CD8-positive, alpha-beta memory T cell (primary cell): ENCODE data around the gene LIN52. TPM values are rescaled to one million over a fixed set of nuclear protein-coding genes. Genes with fewer than 3 reads are reported as not detected.

Experiments used
- CTCF ChIA-PET: fragments of 350-600 bp; sonication (Branson Sonifier 250); formaldehyde crosslinking; loops from one replicate; lab custom pipeline; 2021; ENCODE audit warnings: antibody characterized with exemption; lab: Charles Lee
- POLR2A ChIA-PET: fragments of 350-600 bp; sonication (Branson Sonifier 250); formaldehyde crosslinking; loops from one replicate; lab custom pipeline; 2021; ENCODE audit warnings: antibody characterized with exemption; lab: Charles Lee
- DNase-seq, 5 donors: peaks; one replicate each; pipeline versions ENCODE4 v3.0.0 to v3.0.0-alpha.2; 2020 to 2022; ENCODE audit warnings: mixed read lengths in 1 of 5
- H3K27ac ChIP-seq: one replicate; pipeline ENCODE4 v1.7.0; 2013; ENCODE audit warnings: low read depth, mild to moderate bottlenecking, low read length, moderate library complexity
- H3K27me3 ChIP-seq: 2 replicates; pipeline ENCODE4 v1.7.0; 2013; ENCODE audit warnings: low read length, mild to moderate bottlenecking; ENCODE audit not compliant: insufficient read depth, poor library complexity, severe bottlenecking
- H3K36me3 ChIP-seq: 2 replicates; pipeline ENCODE4 v1.7.0; 2013; ENCODE audit warnings: mild to moderate bottlenecking, low read length, moderate library complexity; ENCODE audit not compliant: insufficient read depth
- H3K4me1 ChIP-seq: 2 replicates; pipeline ENCODE4 v1.7.0; 2013; ENCODE audit warnings: mild to moderate bottlenecking, low read length, moderate library complexity; ENCODE audit not compliant: insufficient read depth
- H3K4me3 ChIP-seq: 2 replicates; pipeline ENCODE4 v1.7.0; 2013; ENCODE audit warnings: mild to moderate bottlenecking, low read length
- H3K9me3 ChIP-seq: 2 replicates; pipeline ENCODE4 v1.7.0; 2013; ENCODE audit warnings: mild to moderate bottlenecking, low read length
- H3K27ac Mint-ChIP-seq, 8 donors: one replicate each; pipeline ENCODE4 v1.8.0; 2020 to 2021; ENCODE audit warnings: mixed read lengths in 8 of 8, mild to moderate bottlenecking in 6 of 8, inconsistent platforms in 3 of 8, moderate library complexity in 3 of 8
- H3K27me3 Mint-ChIP-seq, 2 donors: one replicate each; pipeline ENCODE4 v1.8.0; 2020 to 2021; ENCODE audit warnings: mixed read lengths in 2 of 2, mild to moderate bottlenecking in 1 of 2, moderate library complexity in 1 of 2
- H3K36me3 Mint-ChIP-seq, 3 donors: one replicate each; pipeline ENCODE4 v1.8.0; 2020 to 2021; ENCODE audit warnings: mixed read lengths in 3 of 3, inconsistent platforms in 1 of 3, mild to moderate bottlenecking in 1 of 3
- H3K4me1 Mint-ChIP-seq, 3 donors: one replicate each; pipeline ENCODE4 v1.8.0; 2020 to 2021; ENCODE audit warnings: mixed read lengths in 3 of 3, inconsistent platforms in 1 of 3, mild to moderate bottlenecking in 1 of 3
- H3K4me3 Mint-ChIP-seq, 7 donors: one replicate each; pipeline ENCODE4 v1.8.0; 2020 to 2021; ENCODE audit warnings: mixed read lengths in 7 of 7, mild to moderate bottlenecking in 6 of 7, moderate library complexity in 4 of 7, inconsistent platforms in 2 of 7
- H3K9me3 Mint-ChIP-seq, 5 donors: one replicate each; pipeline ENCODE4 v1.8.0; 2020 to 2022; ENCODE audit warnings: mixed read lengths in 5 of 5, mild to moderate bottlenecking in 3 of 5, moderate library complexity in 2 of 5, inconsistent platforms in 1 of 5
- polyA plus RNA-seq: library from polyadenylated mRNA; unstranded; fragments of 300-500 nt; fragmentation: Illumina TruSeq; gene quantifications from one replicate; pipeline ENCODE4 v1.2.3, GENCODE V29; 2021
- total RNA-seq, 2 experiments: library from RNA; stranded (reverse); gene quantifications; one replicate each; pipeline ENCODE4 v1.2.3, GENCODE V29; 2021

The LIN52 gene
- total and polyA plus RNA-seq, 3 experiments from 2014 or later, result 13.9 to 19.3 (median 17.7) TPM

DNA sequence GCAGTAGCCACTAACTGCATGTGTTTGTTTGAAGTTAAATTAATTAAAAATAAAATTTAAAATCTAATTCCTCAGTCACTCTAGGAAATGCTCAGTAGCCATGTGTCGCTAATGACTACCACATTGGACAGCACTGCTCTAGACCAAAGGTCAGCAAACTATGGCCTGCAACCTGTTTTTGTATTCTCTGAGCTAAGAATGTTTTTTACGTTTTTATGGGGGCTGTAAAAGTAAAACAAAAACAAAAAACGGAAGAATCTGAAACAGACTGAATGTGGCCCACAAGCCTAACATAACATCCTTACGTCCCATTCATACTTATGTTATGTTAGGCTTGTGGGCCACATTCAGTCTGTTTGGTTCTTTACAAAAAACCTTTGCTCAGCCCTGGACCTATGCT, 57.8 kb downstream of the LIN52 start:
- Histone ChIP-seq H3K27ac (no peak overlapping the region), H3K27me3 (no peaks in the 10 kb centered on the region), H3K4me3 (no peak overlapping the region), H3K9me3 (no peaks in the 10 kb centered on the region), H3K36me3 (no peaks in the 10 kb centered on the region), H3K4me1 (no peaks in the 10 kb centered on the region)
- ChIA-PET POLR2A (no interaction called here), CTCF (no interaction called here)
- Mint-ChIP-seq H3K27me3 (no peaks in the 10 kb centered on the region), H3K4me1 (peaks cover 8 to 14% (median 10%) of the 10 kb centered on the region in 3 donors), H3K27ac (no peak overlapping the region), H3K4me3 (no peak overlapping the region), H3K36me3 (peaks cover 4 to 13% (median 8%) of the 10 kb centered on the region in 3 donors), H3K9me3 (no peaks in the 10 kb centered on the region)
- no peak for DNase-seq

DNA sequence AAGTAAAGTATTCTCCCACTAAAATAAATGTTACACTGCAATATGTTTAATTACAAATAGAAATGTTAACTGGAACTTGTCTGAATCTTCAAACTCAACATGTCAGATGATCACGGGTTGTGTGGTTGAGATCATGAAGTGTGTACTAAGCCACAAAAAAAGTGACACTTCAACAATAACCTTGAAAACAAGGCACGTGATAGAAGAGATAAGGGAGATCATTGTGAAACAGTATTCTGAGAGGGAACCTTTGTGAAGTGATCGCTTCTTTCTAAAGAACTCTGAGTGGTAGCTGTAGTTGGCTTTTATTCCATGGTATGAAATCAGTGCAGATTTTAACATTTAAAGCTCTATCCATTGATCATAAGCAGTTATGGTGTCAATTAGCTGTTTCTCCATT, 60.0 kb downstream of the LIN52 start:
- Histone ChIP-seq H3K36me3 (no peaks in the 10 kb centered on the region), H3K4me3 (no peak overlapping the region), H3K9me3 (no peaks in the 10 kb centered on the region), H3K27me3 (no peaks in the 10 kb centered on the region), H3K4me1 (no peaks in the 10 kb centered on the region), H3K27ac (no peak overlapping the region)
- H3K4me3 Mint-ChIP-seq, result no peak overlapping the region
- H3K36me3 Mint-ChIP-seq, result peaks cover 4 to 13% (median 9%) of the 10 kb centered on the region in 3 donors
- ChIA-PET CTCF (no interaction called here), POLR2A (no interaction called here)
- peaks cover 8 to 14% (median 10%) of the 10 kb centered on the region in 3 donors for H3K4me1 Mint-ChIP-seq
- H3K9me3 Mint-ChIP-seq, result no peaks in the 10 kb centered on the region
- peak overlapping the region in 2 of 8 donors; percentile 7 to 9 for H3K27ac Mint-ChIP-seq
- no peak for DNase-seq
- H3K27me3 Mint-ChIP-seq, result no peaks in the 10 kb centered on the region

DNA sequence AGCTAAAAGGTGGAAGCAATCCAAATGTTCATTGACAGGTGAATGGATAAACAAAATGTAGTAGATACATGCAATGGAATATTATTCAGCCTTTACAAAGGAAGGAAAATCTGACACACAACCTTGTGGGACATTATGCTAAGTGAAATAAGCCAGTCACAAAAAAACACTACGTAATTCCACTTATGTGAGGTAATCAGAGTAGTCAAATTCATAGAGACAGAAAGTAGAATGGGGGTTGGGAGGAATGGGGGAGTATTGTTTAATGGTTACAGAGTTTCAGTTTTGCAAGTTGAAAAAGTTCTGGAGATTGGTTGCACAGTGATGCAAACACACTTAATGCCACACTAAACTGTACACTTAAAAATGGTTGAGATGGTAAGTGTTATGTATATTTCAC, 62.8 kb downstream of the LIN52 start:
- no peaks in the 10 kb centered on the region for H3K27me3 ChIP-seq
- ChIA-PET CTCF (no interaction called here), POLR2A (no interaction called here)
- Mint-ChIP-seq H3K4me3 (no peak overlapping the region), H3K36me3 (peaks cover 4 to 8% (median 7%) of the 10 kb centered on the region in 3 donors), H3K9me3 (no peaks in the 10 kb centered on the region), H3K27ac (no peak overlapping the region), H3K27me3 (no peaks in the 10 kb centered on the region), H3K4me1 (peaks cover 8 to 14% (median 10%) of the 10 kb centered on the region in 3 donors)
- H3K36me3 ChIP-seq, result no peaks in the 10 kb centered on the region
- no peak overlapping the region for H3K4me3 ChIP-seq
- no peaks in the 10 kb centered on the region for H3K9me3 ChIP-seq
- DNase-seq, result no peak
- no peak overlapping the region for H3K27ac ChIP-seq
- H3K4me1 ChIP-seq, result no peaks in the 10 kb centered on the region

DNA sequence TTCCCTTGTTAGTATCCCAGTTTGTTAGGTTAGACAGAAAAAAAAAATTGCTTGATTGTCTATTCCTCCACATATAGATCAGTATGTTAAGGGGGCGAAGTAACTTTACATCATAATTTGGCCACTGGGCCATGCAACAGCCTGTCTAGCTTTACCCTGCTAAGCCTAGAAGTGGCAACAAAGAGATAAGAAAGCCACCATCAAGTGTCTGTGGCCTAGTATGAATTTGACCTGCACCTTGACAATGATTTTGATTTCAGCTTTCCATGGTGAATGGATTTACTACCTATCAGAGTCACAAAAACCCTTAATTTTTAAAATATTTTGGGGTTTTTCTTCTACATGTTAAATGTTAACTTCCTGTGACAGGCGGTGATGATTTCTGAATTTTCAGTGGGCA, 63.9 kb downstream of the LIN52 start:
- Histone ChIP-seq H3K9me3 (no peaks in the 10 kb centered on the region), H3K27me3 (no peaks in the 10 kb centered on the region), H3K36me3 (no peaks in the 10 kb centered on the region), H3K4me3 (no peak overlapping the region), H3K27ac (no peak overlapping the region), H3K4me1 (no peaks in the 10 kb centered on the region)
- ChIA-PET POLR2A (no interaction called here), CTCF (no interaction called here)
- Mint-ChIP-seq H3K27me3 (no peaks in the 10 kb centered on the region), H3K9me3 (no peaks in the 10 kb centered on the region), H3K27ac (no peak overlapping the region), H3K4me3 (no peak overlapping the region), H3K36me3 (peaks cover 0 to 5% (median 5%) of the 10 kb centered on the region in 3 donors), H3K4me1 (peaks cover 8 to 14% (median 10%) of the 10 kb centered on the region in 3 donors)
- DNase-seq, result no peak

DNA sequence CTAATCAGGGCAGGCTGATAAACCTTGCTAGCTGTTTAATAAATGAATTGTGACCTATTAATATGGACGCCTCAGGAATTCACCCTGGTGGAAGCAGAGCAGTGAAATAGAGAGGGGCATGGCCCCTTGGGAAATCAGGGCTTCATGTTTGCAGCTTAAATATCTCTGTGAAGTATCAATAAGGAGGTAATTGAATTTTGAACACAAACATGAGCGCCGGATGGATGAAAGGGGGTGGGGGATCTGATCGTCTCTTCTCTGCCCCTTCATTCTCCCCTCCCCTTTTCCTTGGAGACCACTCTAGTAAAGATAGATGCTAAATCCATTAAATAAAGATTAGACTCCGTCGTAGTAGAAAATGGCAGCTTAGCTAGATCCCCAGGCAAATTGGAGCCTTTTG, 70.5 kb downstream of the LIN52 start:
- H3K36me3 Mint-ChIP-seq, result peaks cover 0 to 12% (median 5%) of the 10 kb centered on the region in 3 donors
- Histone ChIP-seq H3K36me3 (no peaks in the 10 kb centered on the region), H3K9me3 (no peaks in the 10 kb centered on the region), H3K27ac (no peak overlapping the region), H3K4me3 (no peak overlapping the region), H3K4me1 (no peaks in the 10 kb centered on the region), H3K27me3 (no peaks in the 10 kb centered on the region)
- CTCF ChIA-PET, result no interaction called here
- no peak overlapping the region for H3K4me3 Mint-ChIP-seq
- no peak for DNase-seq
- H3K4me1 Mint-ChIP-seq, result peaks cover 0 to 5% (median 0%) of the 10 kb centered on the region in 3 donors
- H3K27ac Mint-ChIP-seq, result peak overlapping the region in 1 of 8 donors; percentile 63
- no peaks in the 10 kb centered on the region for H3K27me3 Mint-ChIP-seq
- H3K9me3 Mint-ChIP-seq, result no peaks in the 10 kb centered on the region
- POLR2A ChIA-PET, result no interaction called here

DNA sequence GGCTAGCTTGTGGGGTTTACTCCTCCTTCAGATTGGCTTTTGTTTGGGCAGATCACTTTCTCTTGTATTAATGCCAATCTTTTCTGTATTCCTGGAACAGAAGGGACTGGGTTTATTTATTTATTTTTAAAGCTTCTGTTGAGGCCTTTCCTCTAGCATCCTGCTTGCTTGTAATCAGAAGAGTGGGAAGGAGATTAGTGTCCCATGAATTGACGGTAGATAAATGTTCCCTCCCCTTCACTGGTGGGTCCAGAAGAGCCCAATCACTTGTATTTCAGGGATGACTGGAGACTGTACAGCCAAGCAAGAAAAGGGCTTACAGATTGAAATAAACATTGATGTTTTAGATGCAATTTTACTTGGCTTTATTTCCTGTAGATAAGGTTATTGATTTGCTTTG, 71.0 kb downstream of the LIN52 start:
- Histone ChIP-seq H3K36me3 (no peaks in the 10 kb centered on the region), H3K4me3 (no peak overlapping the region), H3K9me3 (no peaks in the 10 kb centered on the region), H3K4me1 (no peaks in the 10 kb centered on the region), H3K27me3 (no peaks in the 10 kb centered on the region), H3K27ac (no peak overlapping the region)
- ChIA-PET CTCF (no interaction called here), POLR2A (no interaction called here)
- no peak for DNase-seq
- H3K4me1 Mint-ChIP-seq, result peaks cover 0 to 6% (median 0%) of the 10 kb centered on the region in 3 donors
- H3K27ac Mint-ChIP-seq, result peak overlapping the region in 1 of 8 donors; percentile 41
- peaks cover 0 to 12% (median 5%) of the 10 kb centered on the region in 3 donors for H3K36me3 Mint-ChIP-seq
- no peaks in the 10 kb centered on the region for H3K27me3 Mint-ChIP-seq
- no peak overlapping the region for H3K4me3 Mint-ChIP-seq
- H3K9me3 Mint-ChIP-seq, result no peaks in the 10 kb centered on the region

DNA sequence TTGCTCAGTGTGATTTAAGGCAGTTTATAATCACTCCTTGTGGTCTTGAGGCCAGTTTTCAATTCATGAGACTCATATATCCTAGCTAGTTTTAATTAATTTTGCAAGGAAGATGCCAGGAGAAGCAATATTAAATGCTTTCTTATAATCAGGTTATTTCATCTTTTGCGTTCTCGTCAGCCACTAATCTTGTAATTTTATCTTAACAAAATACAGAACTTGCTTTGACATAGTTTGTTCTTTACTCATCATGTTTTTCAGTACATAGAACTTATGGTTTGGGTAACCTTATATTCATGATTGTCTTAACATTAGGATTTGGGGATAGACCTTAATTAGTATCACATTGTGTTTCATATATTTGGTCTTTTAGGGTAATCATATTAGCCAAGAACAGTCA, 76.0 kb downstream of the LIN52 start:
- Mint-ChIP-seq H3K9me3 (no peaks in the 10 kb centered on the region), H3K27me3 (no peaks in the 10 kb centered on the region), H3K4me1 (peaks cover 0 to 9% (median 0%) of the 10 kb centered on the region in 3 donors), H3K36me3 (peaks cover 0 to 34% (median 18%) of the 10 kb centered on the region in 3 donors), H3K27ac (peak overlapping the region in 1 of 8 donors; percentile 22), H3K4me3 (no peak overlapping the region)
- no peak overlapping the region for H3K4me3 ChIP-seq
- no peaks in the 10 kb centered on the region for H3K27me3 ChIP-seq
- ChIA-PET POLR2A (no interaction called here), CTCF (no interaction called here)
- H3K4me1 ChIP-seq, result no peaks in the 10 kb centered on the region
- H3K27ac ChIP-seq, result no peak overlapping the region
- H3K9me3 ChIP-seq, result no peaks in the 10 kb centered on the region
- H3K36me3 ChIP-seq, result no peaks in the 10 kb centered on the region
- DNase-seq, result no peak

DNA sequence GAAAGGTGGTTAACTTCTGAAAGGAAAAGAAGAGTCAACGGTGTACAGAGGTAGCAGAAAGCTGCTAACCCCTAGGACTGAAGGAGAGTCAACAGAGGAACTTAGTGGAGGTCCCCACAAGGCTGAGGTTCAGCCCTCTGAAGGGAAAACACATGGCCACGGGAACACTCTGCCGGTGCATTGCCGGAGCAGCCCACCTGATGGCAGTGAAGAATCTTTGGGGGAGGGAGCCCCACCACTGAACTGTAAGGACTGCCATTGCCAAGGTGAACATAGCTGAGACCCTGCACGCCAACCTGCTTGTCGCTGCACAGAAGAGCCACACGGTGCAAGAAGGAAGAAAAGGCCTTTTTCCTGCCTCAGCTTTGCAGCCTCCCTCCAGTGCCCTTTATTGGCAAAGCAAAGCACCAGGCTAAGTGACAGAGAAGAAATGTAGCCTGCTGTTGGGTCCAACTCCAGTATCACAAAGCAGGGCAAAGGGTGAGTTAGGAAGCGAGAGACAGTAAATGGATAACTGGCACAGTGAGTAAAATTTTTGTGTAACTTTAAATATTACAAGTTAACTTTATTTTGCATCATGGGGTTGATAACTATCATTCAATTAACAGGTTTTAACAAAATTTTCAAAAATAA, 76.9 kb downstream of the LIN52 start:
- Mint-ChIP-seq H3K36me3 (peaks cover 0 to 36% (median 19%) of the 10 kb centered on the region in 3 donors), H3K27me3 (no peaks in the 10 kb centered on the region), H3K9me3 (no peaks in the 10 kb centered on the region), H3K27ac (no peak overlapping the region), H3K4me1 (peaks cover 0 to 6% (median 0%) of the 10 kb centered on the region in 3 donors), H3K4me3 (no peak overlapping the region)
- Histone ChIP-seq H3K4me1 (no peaks in the 10 kb centered on the region), H3K27ac (no peak overlapping the region), H3K9me3 (no peaks in the 10 kb centered on the region), H3K27me3 (no peaks in the 10 kb centered on the region), H3K36me3 (no peaks in the 10 kb centered on the region), H3K4me3 (no peak overlapping the region)
- no peak for DNase-seq
- ChIA-PET POLR2A (no interaction called here), CTCF (no interaction called here)
